Lower lobe of right lung (tissue), 2 donors: Measurements from ENCODE around the gene SIRPB1. TPM values are rescaled to one million over a fixed set of nuclear protein-coding genes. Genes with fewer than 3 reads are reported as not detected.

Experiments
- ATAC-seq, 2 donors: fragments of 200-7000 bp; cut with Tn5 transposase; one replicate each; pipeline ENCODE4 v1.9.1; 2020 to 2022; ENCODE audit warnings: mild to moderate bottlenecking in 2 of 2, moderate library complexity in 2 of 2
- DNase-seq: peaks from one replicate; pipeline ENCODE4 v3.0.0-alpha.2; 2020
- H3K27ac ChIP-seq: fragments of 200-600 bp; one replicate; pipeline ENCODE4 v1.8.0; 2022
- H3K27me3 ChIP-seq: fragments of 200-600 bp; one replicate; pipeline ENCODE4 v1.8.0; 2022; ENCODE audit warnings: low read depth
- H3K36me3 ChIP-seq: fragments of 200-600 bp; one replicate; pipeline ENCODE4 v1.8.0; 2022; ENCODE audit warnings: mild to moderate bottlenecking
- H3K4me1 ChIP-seq: fragments of 200-600 bp; one replicate; pipeline ENCODE4 v1.8.0; 2022
- H3K4me3 ChIP-seq: fragments of 200-600 bp; one replicate; pipeline ENCODE4 v1.8.0; 2022; ENCODE audit warnings: mild to moderate bottlenecking
- H3K9me3 ChIP-seq: fragments of 200-600 bp; one replicate; pipeline ENCODE4 v1.8.0; 2022
- CTCF ChIP-seq: fragments of 200-600 bp; IDR thresholded peaks from one replicate; pipeline ENCODE4 v1.8.0; 2022; ENCODE audit warnings: antibody characterized with exemption, mild to moderate bottlenecking
- intact Hi-C: fragments of 100-400 bp; cut with DNase I; formaldehyde crosslinking; loops from one replicate; pipeline ENCODE4 v1.11.0; 2022
- total RNA-seq: library from RNA; stranded (reverse); fragmentation: NEBNext Ultra II Directional; extraction: Animal tissue kit (Norgen Biotek cat#: 25700); gene quantifications from one replicate; pipeline ENCODE4 v1.2.1, GENCODE V29; 2021
- donor health status: DM: no; HTN: yes; CAD: no; lungs with severe emphysema.

The SIRPB1 gene
- total RNA-seq, 1 donor from 2014 or later, result 35.8 TPM

- DNase-seq (no peak), ATAC-seq (peak; percentile 28 to 58)
- no peak for TF ChIP-seq CTCF
- Histone ChIP-seq H3K4me3 (no peak overlapping the region), H3K36me3 (no peaks in the 10 kb centered on the region), H3K9me3 (no peaks in the 10 kb centered on the region), H3K27me3 (no peaks in the 10 kb centered on the region), H3K4me1 (no peaks in the 10 kb centered on the region), H3K27ac (no peak overlapping the region)
- intact Hi-C loops, result no loop called here
Measured at GRCh38 chr20:1664911-1665310, 45.1 kb upstream of the SIRPB1 start.

- intact Hi-C loops, result no loop called here
- H3K27ac ChIP-seq, result no peak overlapping the region
- TF ChIP-seq CTCF, result no peak
Measured at GRCh38 chr20:1663917-1664316, 44.1 kb upstream of the SIRPB1 start.

GRCh38 chr20:1661542-1662299 lies 41.9 kb upstream of the SIRPB1 start:
- no peaks in the 10 kb centered on the region for H3K9me3 ChIP-seq
- H3K27me3 ChIP-seq, result no peaks in the 10 kb centered on the region
- H3K36me3 ChIP-seq, result no peaks in the 10 kb centered on the region
- no peak overlapping the region for H3K4me3 ChIP-seq
- TF ChIP-seq CTCF, result no peak
- DNase-seq (no peak), ATAC-seq (no peak)
- H3K27ac ChIP-seq, result no peak overlapping the region
- H3K4me1 ChIP-seq, result no peaks in the 10 kb centered on the region
- intact Hi-C loops, result no loop called here

More at GRCh38 chr20:1663917-1664316, 44.1 kb upstream of the SIRPB1 start:
- ATAC-seq, result peak in 1 of 2 donors; percentile 28
- H3K9me3 ChIP-seq, result no peaks in the 10 kb centered on the region
- no peaks in the 10 kb centered on the region for H3K27me3 ChIP-seq
- DNase-seq, result no peak
- H3K36me3 ChIP-seq, result no peaks in the 10 kb centered on the region
- H3K4me1 ChIP-seq, result no peaks in the 10 kb centered on the region
- no peak overlapping the region for H3K4me3 ChIP-seq

- TF ChIP-seq CTCF, result no peak
- Histone ChIP-seq H3K4me1 (no peaks in the 10 kb centered on the region), H3K27me3 (no peaks in the 10 kb centered on the region), H3K4me3 (no peak overlapping the region), H3K27ac (no peak overlapping the region), H3K9me3 (no peaks in the 10 kb centered on the region), H3K36me3 (no peaks in the 10 kb centered on the region)
- ATAC-seq, result no peak
- no peak for DNase-seq
- intact Hi-C loops, result no loop called here
Measured at GRCh38 chr20:1660246-1660645, 40.4 kb upstream of the SIRPB1 start.

GRCh38 chr20:1657556-1658334 lies 37.9 kb upstream of the SIRPB1 start, which contains the start of gene SIRPG:
TSS of gene SIRPG (minus strand) at chr20:1657779. CDS start at chr20:1657714, 65 bp downstream.
- H3K4me1 ChIP-seq, result no peaks in the 10 kb centered on the region
- no peak for TF ChIP-seq CTCF
- DNase-seq (no peak), ATAC-seq (no peak)
- peak within 1 kb of the TSS; percentile 39 for H3K27ac ChIP-seq
- H3K27me3 ChIP-seq, result no peaks in the 10 kb centered on the region
- no peaks in the 10 kb centered on the region for H3K36me3 ChIP-seq
- intact Hi-C loops, result no loop called here
- no peaks in the 10 kb centered on the region for H3K9me3 ChIP-seq
- H3K4me3 ChIP-seq, result peak within 1 kb of the TSS; percentile 14
